Measurements from ENCODE around the gene CDH23.

The CDH23 gene

DNA sequence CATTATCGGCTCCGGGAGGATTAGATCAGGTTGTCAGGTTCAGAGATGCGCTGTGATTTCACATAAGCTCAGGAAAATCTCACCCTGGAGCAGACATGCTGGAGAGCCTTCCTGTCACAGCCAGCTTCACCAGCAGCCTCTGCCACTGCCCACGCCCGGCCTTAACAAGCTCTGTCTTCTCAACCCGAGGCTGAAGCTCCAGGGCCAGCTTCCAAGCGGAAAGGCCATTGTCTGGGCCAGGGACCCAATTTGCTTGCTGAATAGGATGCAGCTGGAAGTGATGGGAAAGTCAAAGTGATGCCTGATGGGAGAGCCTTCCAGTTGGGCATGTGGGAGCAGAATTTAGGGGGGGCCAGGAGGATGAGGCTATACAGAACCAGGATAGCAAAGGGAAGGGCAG lies 286.6 kb downstream of the CDH23 start:
- no peak overlapping the region for H3K4me3 ChIP-seq
- H3K9me3 ChIP-seq: no peaks in the 10 kb centered on the region
- no peaks in the 10 kb centered on the region for H3K36me3 ChIP-seq (replicated peaks)
- no peaks in the 10 kb centered on the region for H3K27me3 ChIP-seq (ENCODE audit: low read depth)
- no peak for DNase-seq (ENCODE audit: low spot score in 2 of 2)
- no peaks in the 10 kb centered on the region for H3K4me1 ChIP-seq
- in situ Hi-C loops (cut with MboI; ENCODE audit: low sequenced_read_pairs): no loop called here

DNA sequence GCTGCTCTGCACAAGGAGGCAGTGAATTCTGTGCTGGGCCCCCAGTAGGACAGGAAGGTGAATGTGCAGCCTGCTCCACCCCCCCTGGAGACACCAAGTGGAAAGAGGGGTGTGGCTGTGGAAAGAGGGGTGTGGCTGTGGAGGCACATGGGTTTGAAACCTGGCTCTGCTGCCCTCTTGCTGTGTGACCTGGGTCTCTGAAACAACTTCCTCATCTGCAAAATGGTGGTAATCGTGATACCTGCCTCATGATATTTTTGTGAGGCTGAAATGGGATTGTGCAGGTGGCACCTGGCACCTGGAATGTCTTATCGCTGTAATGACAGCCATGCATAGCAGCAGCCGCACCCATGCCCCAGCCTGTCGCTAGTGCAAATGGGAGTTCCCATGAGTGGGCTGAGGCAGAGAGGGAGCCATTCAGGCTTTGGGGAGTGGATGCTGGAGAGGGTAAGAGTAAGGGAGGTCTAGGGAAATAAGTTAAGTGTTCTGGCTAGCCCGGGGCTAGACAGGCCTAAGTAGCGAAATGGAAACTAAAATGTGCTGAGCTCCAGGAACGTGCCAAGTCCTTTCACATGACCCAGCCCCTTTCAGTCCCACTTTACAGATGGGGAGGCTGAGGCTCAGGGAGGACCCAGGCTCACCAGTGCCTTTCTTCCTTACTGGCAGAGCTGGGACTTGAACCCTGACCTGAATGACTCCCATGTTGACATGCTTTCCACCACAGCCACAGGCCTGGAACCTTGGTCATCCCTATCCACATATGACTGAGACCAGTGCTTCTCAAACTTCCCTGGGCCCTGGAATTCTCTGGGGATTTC lies 287.8 kb downstream of the CDH23 start:
- H3K36me3 ChIP-seq (replicated peaks): no peaks in the 10 kb centered on the region
- H3K9me3 ChIP-seq: no peaks in the 10 kb centered on the region
- no peak overlapping the region for H3K4me3 ChIP-seq
- H3K4me1 ChIP-seq: no peaks in the 10 kb centered on the region
- no peaks in the 10 kb centered on the region for H3K27me3 ChIP-seq (ENCODE audit: low read depth)
- in situ Hi-C loops (cut with MboI; ENCODE audit: low sequenced_read_pairs): no loop called here
- DNase-seq (ENCODE audit: low spot score in 2 of 2): peak in 1 of 2 experiments; percentile 45

DNA sequence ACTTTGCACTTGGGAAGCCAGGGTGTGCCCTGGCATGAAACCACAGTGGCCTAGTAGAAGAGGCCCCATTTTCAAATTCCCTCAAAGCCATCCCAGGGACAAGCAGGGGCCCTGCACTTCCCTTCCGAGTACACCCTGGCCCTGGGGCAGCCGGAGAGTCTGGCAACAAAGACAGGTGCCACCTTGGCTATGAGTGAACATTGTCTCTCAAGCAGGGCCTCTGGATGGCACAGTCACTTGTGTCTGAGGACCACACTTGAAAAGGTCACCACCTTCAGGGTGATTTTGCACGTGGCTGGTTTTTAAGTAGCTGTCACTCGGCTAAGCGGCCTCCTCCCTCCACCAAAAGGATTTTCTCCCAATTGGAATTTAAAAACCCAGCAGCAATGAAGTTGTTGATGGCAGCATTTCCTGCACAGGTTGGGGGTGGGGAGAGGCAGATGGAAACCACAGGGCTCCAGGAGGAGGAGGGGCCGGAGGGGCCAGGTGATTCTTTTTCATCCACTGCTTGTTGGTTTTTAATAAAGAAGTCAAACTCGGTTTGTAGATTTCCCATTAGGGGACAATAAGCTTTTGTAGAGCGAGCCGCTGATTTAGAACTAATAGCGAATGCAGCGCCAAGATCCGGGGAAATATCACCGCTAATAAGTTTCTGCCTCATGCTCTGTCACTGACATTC lies 289.0 kb downstream of the CDH23 start:
- no peak for DNase-seq (ENCODE audit: low spot score in 2 of 2)
- Histone ChIP-seq H3K4me1 (no peaks in the 10 kb centered on the region), H3K9me3 (no peaks in the 10 kb centered on the region), H3K4me3 (no peak overlapping the region), H3K36me3 (replicated peaks) (no peaks in the 10 kb centered on the region), H3K27me3 (ENCODE audit: low read depth) (no peaks in the 10 kb centered on the region)
- in situ Hi-C loops (cut with MboI; ENCODE audit: low sequenced_read_pairs): no loop called here

DNA sequence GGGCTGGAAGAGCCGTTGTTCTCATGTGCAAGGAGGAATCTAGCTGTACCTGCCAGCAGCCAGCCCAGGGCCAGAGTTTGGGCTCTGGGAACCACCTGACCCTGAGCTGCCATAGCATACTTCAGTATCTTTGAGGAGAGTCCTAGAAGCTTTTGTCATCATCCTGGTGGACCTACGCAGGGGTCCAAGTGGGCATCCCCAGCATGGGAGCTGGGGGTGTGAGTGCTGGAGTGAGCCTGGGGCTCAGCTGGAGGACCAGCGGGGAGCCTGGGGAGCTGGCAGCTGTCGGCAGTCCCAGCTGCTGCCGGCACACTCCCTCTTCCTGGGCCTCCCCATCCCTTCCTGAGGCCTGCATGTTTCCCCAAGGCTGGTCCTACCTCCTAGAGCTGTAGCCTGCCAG lies 290.4 kb downstream of the CDH23 start:
- no peaks in the 10 kb centered on the region for H3K9me3 ChIP-seq
- H3K4me3 ChIP-seq: no peak overlapping the region
- H3K36me3 ChIP-seq (replicated peaks): no peaks in the 10 kb centered on the region
- no peaks in the 10 kb centered on the region for H3K4me1 ChIP-seq
- H3K27me3 ChIP-seq (ENCODE audit: low read depth): no peaks in the 10 kb centered on the region
- in situ Hi-C loops (cut with MboI; ENCODE audit: low sequenced_read_pairs): no loop called here
- DNase-seq (ENCODE audit: low spot score in 2 of 2): no peak

DNA sequence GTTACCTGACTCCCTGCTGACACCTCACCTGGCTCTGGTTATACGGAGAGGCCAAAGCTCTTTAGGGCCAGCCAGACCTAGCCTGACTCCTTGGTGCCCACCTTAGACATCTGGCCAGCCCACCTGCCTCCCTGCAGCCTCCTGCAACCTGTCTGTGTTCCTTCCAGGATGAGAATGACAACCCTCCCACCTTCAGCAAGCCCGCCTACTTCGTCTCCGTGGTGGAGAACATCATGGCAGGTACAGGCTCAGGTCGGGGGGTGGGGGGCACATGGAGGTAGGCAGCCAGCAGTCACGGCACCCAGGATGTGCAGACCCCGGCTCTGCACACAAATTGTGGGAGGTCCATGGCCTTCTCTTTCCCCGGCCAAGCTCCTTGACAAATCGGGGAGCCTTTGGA lies 290.8 kb downstream of the CDH23 start:
- no peak for DNase-seq (ENCODE audit: low spot score in 2 of 2)
- Histone ChIP-seq H3K9me3 (no peaks in the 10 kb centered on the region), H3K4me3 (no peak overlapping the region), H3K4me1 (no peaks in the 10 kb centered on the region), H3K36me3 (replicated peaks) (no peaks in the 10 kb centered on the region), H3K27me3 (ENCODE audit: low read depth) (no peaks in the 10 kb centered on the region)
- in situ Hi-C loops (cut with MboI; ENCODE audit: low sequenced_read_pairs): no loop called here

DNA sequence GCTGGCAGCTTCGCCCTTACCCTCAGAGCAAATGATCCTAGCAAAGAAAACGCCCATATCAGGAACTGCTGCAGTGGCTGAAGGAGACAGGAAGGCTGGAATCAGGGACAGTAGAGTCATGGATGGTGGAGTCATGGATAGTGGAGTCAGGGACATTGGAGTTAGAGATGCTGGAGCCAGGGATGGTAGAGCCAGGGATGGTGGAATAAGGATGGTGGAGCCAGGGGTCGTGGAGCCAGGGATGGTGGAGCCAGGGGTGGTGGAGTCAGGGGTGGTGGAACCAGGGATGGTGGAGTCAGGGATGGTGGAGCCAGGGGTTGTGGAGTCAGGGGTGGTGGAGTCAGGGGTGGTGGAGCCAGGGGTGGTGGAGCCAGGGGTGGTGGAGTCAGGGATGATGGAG lies 291.5 kb downstream of the CDH23 start:
- no peaks in the 10 kb centered on the region for H3K36me3 ChIP-seq (replicated peaks)
- H3K4me1 ChIP-seq: no peaks in the 10 kb centered on the region
- in situ Hi-C loops (cut with MboI; ENCODE audit: low sequenced_read_pairs): no loop called here
- no peak overlapping the region for H3K4me3 ChIP-seq
- H3K9me3 ChIP-seq: no peaks in the 10 kb centered on the region
- DNase-seq (ENCODE audit: low spot score in 2 of 2): no peak
- no peaks in the 10 kb centered on the region for H3K27me3 ChIP-seq (ENCODE audit: low read depth)

DNA sequence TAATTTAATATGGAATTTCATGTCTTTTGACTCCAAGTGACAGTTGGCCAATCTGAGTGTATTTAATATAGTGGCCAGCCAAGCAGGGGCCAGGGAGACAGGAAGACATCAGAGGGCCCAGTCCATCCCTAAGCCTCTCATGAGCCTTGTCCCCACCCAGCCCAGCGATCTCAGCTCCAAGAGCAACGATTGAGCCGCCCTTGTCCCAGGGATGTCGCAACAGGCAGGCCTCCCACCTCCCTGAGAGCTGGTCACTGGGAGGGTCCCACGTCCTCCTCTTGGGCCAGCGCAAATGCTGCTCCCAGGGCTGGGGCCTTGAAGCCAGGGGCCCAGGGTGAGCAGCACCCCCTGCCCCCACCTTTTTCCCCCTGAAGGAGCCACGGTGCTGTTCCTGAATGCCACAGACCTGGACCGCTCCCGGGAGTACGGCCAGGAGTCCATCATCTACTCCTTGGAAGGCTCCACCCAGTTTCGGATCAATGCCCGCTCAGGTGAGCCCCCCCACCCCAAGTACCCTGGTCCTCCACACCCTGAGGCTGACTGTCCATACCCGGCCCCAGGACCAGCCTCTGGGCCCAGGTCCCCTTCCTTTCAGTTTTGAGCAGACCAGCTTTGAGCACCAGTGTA lies 293.5 kb downstream of the CDH23 start:
- Histone ChIP-seq H3K27me3 (ENCODE audit: low read depth) (no peaks in the 10 kb centered on the region), H3K36me3 (replicated peaks) (no peaks in the 10 kb centered on the region), H3K9me3 (no peaks in the 10 kb centered on the region), H3K4me3 (no peak overlapping the region), H3K4me1 (no peaks in the 10 kb centered on the region)
- no peak for DNase-seq (ENCODE audit: low spot score in 2 of 2)
- in situ Hi-C loops (cut with MboI; ENCODE audit: low sequenced_read_pairs): no loop called here

DNA sequence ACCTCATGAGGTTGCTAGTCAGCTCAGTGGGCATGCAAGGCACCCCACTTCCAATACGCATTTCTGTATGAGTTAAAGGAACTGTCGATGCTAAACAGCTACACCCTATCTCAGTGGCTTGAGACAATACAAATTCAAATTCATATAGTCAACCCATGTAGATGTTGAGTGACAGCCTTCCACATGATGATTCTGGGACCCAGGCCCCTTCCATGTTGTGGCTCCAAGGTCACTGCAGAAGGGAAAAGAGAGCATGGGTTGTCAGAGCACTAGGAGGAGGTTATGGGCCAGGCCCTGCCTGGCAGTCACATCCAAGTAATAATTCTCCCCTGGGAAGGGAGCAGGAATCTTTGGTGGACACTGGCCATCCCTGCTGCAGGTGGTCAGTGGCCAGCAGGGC lies 294.7 kb downstream of the CDH23 start:
- no peaks in the 10 kb centered on the region for H3K36me3 ChIP-seq (replicated peaks)
- no peak overlapping the region for H3K4me3 ChIP-seq
- no peaks in the 10 kb centered on the region for H3K27me3 ChIP-seq (ENCODE audit: low read depth)
- in situ Hi-C loops (cut with MboI; ENCODE audit: low sequenced_read_pairs): no loop called here
- no peaks in the 10 kb centered on the region for H3K4me1 ChIP-seq
- no peaks in the 10 kb centered on the region for H3K9me3 ChIP-seq
- no peak for DNase-seq (ENCODE audit: low spot score in 2 of 2)

DNA sequence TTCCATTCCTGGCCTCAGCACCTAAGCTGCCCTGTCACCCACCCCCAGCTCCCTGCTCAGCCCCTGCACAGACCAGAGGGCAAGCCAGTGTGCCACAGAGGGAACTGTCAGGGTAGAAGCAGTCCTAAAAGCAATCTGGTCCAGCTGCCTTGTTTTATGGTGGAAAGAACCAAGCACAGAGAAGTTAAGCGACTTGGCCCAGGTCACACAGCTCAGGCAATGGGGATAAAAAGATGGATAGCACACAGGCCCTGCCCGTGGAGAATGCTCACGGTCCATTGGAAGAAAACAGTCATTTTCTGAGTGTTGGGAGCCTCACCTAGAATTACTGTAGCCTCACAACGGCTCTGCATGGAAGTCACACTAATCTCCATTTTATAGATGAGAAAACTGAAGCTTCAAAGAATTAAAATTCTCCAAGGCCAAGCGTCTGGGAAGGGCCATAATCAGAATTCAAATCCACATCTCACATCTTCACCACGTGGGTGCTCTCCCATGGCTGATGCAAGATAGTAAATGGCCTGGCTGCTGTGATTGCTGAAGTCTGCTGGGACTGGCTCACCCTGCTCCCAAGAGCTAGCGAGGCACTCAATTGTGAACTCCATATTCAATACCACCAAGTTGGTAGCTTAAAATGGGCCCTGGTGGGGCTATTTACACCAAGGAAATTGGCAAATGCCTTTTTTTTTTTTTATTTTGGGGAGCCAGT lies 296.0 kb downstream of the CDH23 start:
- no peaks in the 10 kb centered on the region for H3K27me3 ChIP-seq (ENCODE audit: low read depth)
- no peaks in the 10 kb centered on the region for H3K36me3 ChIP-seq (replicated peaks)
- no peak for DNase-seq (ENCODE audit: low spot score in 2 of 2)
- H3K4me1 ChIP-seq: no peaks in the 10 kb centered on the region
- no peaks in the 10 kb centered on the region for H3K9me3 ChIP-seq
- H3K4me3 ChIP-seq: no peak overlapping the region
- in situ Hi-C loops (cut with MboI; ENCODE audit: low sequenced_read_pairs): no loop called here

DNA sequence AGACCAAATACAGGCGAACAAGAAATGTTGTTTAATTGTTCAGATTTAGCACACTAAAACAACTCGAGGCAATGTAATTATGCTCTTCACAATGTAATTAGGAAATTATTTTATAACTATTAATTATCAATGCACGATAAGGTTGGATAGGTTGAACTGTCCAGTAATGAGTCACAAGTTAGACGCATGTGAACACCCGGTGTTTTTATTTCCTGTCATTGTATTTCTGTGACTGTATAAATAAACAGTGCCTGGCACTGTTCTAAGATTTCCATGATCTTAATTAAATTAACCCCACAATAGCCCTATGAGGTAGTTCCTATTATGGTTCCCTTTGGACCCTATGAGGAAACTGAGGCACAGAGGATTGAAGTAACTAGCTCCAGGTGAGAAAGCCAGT lies 296.7 kb downstream of the CDH23 start:
- no peaks in the 10 kb centered on the region for H3K27me3 ChIP-seq (ENCODE audit: low read depth)
- no peaks in the 10 kb centered on the region for H3K4me1 ChIP-seq
- in situ Hi-C loops (cut with MboI; ENCODE audit: low sequenced_read_pairs): no loop called here
- no peak overlapping the region for H3K4me3 ChIP-seq
- no peaks in the 10 kb centered on the region for H3K36me3 ChIP-seq (replicated peaks)
- DNase-seq (ENCODE audit: low spot score in 2 of 2): no peak
- no peaks in the 10 kb centered on the region for H3K9me3 ChIP-seq

DNA sequence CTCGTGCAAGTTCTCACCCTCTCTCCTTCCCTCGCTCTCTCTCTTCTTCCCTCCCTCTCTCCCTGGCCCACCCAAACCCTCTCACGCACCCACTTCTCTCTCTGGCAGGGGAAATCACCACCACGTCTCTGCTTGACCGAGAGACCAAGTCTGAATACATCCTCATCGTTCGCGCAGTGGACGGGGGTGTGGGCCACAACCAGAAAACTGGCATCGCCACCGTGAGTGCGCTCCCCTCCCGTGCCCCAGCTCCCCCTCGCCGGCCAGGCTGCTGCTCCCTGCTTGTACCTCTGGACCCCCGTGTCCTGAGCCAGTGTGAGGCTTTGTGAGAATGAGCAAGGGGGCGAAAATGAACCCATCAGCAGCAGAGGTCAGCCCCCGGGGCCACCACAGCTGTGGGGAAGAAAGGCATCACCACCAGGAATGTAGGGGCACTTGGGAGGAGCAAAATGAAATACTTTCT lies 297.4 kb downstream of the CDH23 start:
- in situ Hi-C loops (cut with MboI; ENCODE audit: low sequenced_read_pairs): no loop called here
- no peak for DNase-seq (ENCODE audit: low spot score in 2 of 2)
- Histone ChIP-seq H3K9me3 (no peaks in the 10 kb centered on the region), H3K4me3 (no peak overlapping the region), H3K27me3 (ENCODE audit: low read depth) (no peaks in the 10 kb centered on the region), H3K4me1 (no peaks in the 10 kb centered on the region), H3K36me3 (replicated peaks) (no peaks in the 10 kb centered on the region)

DNA sequence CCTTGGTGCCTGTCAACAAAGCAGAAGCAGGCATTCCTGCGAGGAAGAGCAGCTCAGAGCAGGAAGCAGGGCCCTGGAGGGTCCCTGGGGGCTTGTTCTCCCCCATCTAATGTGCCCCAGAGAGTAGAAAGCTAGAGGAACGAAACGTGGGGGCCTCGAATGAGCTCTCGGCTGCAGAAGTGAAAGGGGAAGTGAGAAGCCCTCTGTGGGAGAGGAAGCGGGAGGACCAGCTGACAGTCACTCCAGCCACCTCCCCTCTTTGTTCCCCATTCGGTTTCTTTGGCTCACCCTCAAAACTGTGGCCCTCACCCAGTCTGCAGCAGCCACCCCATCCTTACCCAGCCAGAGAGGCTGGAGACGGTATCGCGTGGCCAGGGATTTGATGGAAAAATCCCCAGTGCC lies 297.8 kb downstream of the CDH23 start:
- in situ Hi-C loops (cut with MboI; ENCODE audit: low sequenced_read_pairs): no loop called here
- Histone ChIP-seq H3K4me1 (no peaks in the 10 kb centered on the region), H3K9me3 (no peaks in the 10 kb centered on the region), H3K36me3 (replicated peaks) (no peaks in the 10 kb centered on the region), H3K27me3 (ENCODE audit: low read depth) (no peaks in the 10 kb centered on the region), H3K4me3 (no peak overlapping the region)
- no peak for DNase-seq (ENCODE audit: low spot score in 2 of 2)

DNA sequence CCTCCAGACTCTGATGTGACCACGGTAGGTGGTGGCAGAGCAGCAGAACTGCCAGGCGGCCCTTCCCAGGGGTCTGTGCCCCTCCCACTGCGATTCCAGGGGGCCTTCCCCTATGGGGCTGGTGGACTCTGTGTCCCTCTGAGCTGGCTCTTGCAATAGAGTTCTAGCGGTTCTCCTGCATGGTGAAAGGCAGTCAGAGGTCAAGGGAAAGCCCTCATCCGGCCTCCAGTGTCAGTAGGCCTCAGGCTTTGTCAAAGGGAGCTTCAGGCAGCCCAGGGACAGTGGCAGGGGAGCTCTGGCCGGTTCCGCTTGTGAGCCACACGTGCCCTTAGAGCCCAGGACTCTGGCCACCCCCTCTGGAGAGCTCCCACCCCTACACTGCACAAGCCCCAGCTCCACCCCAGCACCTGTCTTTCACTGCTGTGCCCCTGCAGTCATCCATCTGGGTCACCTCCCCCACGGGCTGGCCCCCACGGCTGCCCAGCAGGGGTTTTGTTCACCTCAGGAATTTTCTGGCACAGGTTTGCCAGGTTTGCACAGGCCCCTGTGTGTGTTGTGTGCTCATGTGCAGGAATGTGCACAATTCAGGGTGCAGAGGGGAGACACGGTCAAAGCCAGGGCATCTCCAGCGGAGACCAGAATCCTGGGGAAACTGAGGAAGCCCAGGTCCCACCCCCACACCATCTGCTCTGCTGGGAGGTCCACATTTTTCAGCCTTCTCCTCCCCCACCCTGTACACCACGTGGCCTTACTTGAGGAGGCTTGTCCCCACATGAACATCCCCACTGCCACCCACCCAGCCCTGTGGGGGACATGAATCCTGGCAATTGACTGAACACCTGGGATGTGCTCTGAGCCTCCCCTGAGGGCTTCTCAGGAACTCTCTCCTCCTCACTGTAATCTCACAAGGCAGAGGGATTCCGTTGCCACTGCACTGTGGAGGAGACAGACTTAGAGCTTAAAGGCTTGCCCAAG lies 299.1 kb downstream of the CDH23 start:
- H3K36me3 ChIP-seq (replicated peaks): no peaks in the 10 kb centered on the region
- no peaks in the 10 kb centered on the region for H3K27me3 ChIP-seq (ENCODE audit: low read depth)
- in situ Hi-C loops (cut with MboI; ENCODE audit: low sequenced_read_pairs): no loop called here
- no peak for DNase-seq (ENCODE audit: low spot score in 2 of 2)
- no peaks in the 10 kb centered on the region for H3K9me3 ChIP-seq
- no peak overlapping the region for H3K4me3 ChIP-seq
- H3K4me1 ChIP-seq: no peaks in the 10 kb centered on the region

Data from HAP-1 (cell line).